Stimulated activated CD8-positive, alpha-beta memory T cell treated with anti-CD3 and anti-CD28 coated beads, Interleukin-2, amount 100 ng/mL, for 1 hour (primary cell): ENCODE results near the gene CAPN3.

Experiments
- DNase-seq, 2 donors: peaks; one replicate each; pipeline ENCODE4 v3.0.0-alpha.2; 2020; ENCODE audit warnings: low read depth in 2 of 2

The CAPN3 gene

GRCh38 chr15:42356851-42357250 is 2.5 kb upstream of the CAPN3 start:
- DNase-seq, result no peak

- no peak for DNase-seq
Measured at GRCh38 chr15:42358141-42358540, 1.2 kb upstream of the CAPN3 start.

GRCh38 chr15:42359985-42360384 is 684 bp downstream of the CAPN3 start:
- DNase-seq, result no peak

- no peak for DNase-seq
Measured at GRCh38 chr15:42360535-42361112, 1.3 kb downstream of the CAPN3 start.

GRCh38 chr15:42363487-42363886 is 4.2 kb downstream of the CAPN3 start:
- no peak for DNase-seq

GRCh38 chr15:42363942-42364341 is 4.6 kb downstream of the CAPN3 start:
- no peak for DNase-seq

GRCh38 chr15:42364529-42364928 is 5.2 kb downstream of the CAPN3 start:
- DNase-seq, result no peak

GRCh38 chr15:42365921-42366550 is 6.7 kb downstream of the CAPN3 start:
- no peak for DNase-seq

- no peak for DNase-seq
Measured at GRCh38 chr15:42367041-42367440, 7.7 kb downstream of the CAPN3 start.

- DNase-seq, result no peak
Measured at GRCh38 chr15:42368096-42368495, 8.8 kb downstream of the CAPN3 start.

GRCh38 chr15:42371096-42371495 is 11.8 kb downstream of the CAPN3 start:
- no peak for DNase-seq

- no peak for DNase-seq
Measured at GRCh38 chr15:42373274-42373673, 14.0 kb downstream of the CAPN3 start.

GRCh38 chr15:42373936-42374335 is 14.6 kb downstream of the CAPN3 start:
- DNase-seq, result no peak

GRCh38 chr15:42374810-42375209 is 15.5 kb downstream of the CAPN3 start:
- no peak for DNase-seq

- DNase-seq, result no peak
Measured at GRCh38 chr15:42375252-42375651, 16.0 kb downstream of the CAPN3 start.

GRCh38 chr15:42375941-42376340 is 16.6 kb downstream of the CAPN3 start:
- no peak for DNase-seq

GRCh38 chr15:42378011-42378410 is 18.7 kb downstream of the CAPN3 start:
- DNase-seq, result no peak

- DNase-seq, result no peak
Measured at GRCh38 chr15:42384597-42384996, 25.3 kb downstream of the CAPN3 start.

- DNase-seq, result no peak
Measured at GRCh38 chr15:42385206-42385979, 26.1 kb downstream of the CAPN3 start.

- DNase-seq, result no peak
Measured at GRCh38 chr15:42385980-42386700, 26.8 kb downstream of the CAPN3 start.

- DNase-seq, result no peak
Measured at GRCh38 chr15:42387603-42388002, 28.3 kb downstream of the CAPN3 start.

- DNase-seq, result no peak
Measured at GRCh38 chr15:42392309-42393024, 33.2 kb downstream of the CAPN3 start.
